ENCODE data around the gene TRAPPC14.

- TF ChIP-seq, protein P1, sequence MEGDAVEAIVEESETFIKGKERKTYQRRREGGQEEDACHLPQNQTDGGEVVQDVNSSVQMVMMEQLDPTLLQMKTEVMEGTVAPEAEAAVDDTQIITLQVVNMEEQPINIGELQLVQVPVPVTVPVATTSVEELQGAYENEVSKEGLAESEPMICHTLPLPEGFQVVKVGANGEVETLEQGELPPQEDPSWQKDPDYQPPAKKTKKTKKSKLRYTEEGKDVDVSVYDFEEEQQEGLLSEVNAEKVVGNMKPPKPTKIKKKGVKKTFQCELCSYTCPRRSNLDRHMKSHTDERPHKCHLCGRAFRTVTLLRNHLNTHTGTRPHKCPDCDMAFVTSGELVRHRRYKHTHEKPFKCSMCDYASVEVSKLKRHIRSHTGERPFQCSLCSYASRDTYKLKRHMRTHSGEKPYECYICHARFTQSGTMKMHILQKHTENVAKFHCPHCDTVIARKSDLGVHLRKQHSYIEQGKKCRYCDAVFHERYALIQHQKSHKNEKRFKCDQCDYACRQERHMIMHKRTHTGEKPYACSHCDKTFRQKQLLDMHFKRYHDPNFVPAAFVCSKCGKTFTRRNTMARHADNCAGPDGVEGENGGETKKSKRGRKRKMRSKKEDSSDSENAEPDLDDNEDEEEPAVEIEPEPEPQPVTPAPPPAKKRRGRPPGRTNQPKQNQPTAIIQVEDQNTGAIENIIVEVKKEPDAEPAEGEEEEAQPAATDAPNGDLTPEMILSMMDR (IDR thresholded peaks at IDR 0.05) = no peak
- TF ChIP-seq POLR2AphosphoS5 (IDR thresholded peaks at IDR 0.05) = no peak
These were observed 48.9 kb downstream of the TRAPPC14 start for GRCh38 chr7:100109521-100110163.
